ENCODE results near the gene ISG15.

Gene ISG15

GRCh38 chr1:1059494-1060280 lies 46.4 kb downstream of the ISG15 start:
- peak; percentile 13; the same call in 1 of the 2 replicates for TF ChIP-seq CTCF (IDR thresholded peaks at IDR 0.05)

GRCh38 chr1:1060281-1061000 lies 47.1 kb downstream of the ISG15 start:
- TF ChIP-seq CTCF (IDR thresholded peaks at IDR 0.05), result no peak

- no peak for TF ChIP-seq CTCF (IDR thresholded peaks at IDR 0.05)
Observed at GRCh38 chr1:1061682-1062345, 48.5 kb downstream of the ISG15 start.

- no peak for TF ChIP-seq CTCF (IDR thresholded peaks at IDR 0.05)
Observed at GRCh38 chr1:1062348-1063163, 49.3 kb downstream of the ISG15 start.

GRCh38 chr1:1063261-1063944 lies 50.1 kb downstream of the ISG15 start:
- TF ChIP-seq CTCF (IDR thresholded peaks at IDR 0.05), result no peak

Data from LNCAP (cell line).